ENCODE data around the gene SPIB.
"Not testable (repeated sequence)": the region's sequence is repeated elsewhere in the genome, so short reads cannot be mapped to it uniquely, and the experiment has no call there.

SPIB gene

GRCh38 chr19:50468818-50469217 is 50.1 kb downstream of the SPIB start:
- no peak for DNase-seq (ENCODE audit: low read depth in 2 of 2)

DNA sequence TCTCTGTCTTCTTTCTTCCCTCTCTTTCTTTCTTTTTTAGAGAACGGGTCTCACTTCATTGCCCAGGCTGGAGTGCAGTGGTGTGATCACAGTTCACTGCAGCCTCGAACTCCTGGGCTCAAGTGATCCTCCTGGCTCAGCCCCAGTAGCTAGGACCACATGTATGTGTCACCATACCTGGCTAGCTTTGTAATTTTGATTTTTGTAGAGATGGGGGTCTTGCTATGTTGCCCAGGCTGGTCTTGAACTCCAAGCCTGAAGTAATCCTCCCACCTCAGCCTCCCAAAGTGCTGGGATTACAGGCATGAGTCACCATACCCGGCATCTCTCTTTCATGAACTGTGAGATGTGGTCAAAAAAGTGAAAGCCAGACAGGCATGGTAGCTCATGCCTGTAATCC is 54.6 kb downstream of the SPIB start:
- DNase-seq (ENCODE audit: low read depth in 2 of 2): not testable (repeated sequence)

- DNase-seq (ENCODE audit: low read depth in 2 of 2): no peak
These were observed 56.4 kb downstream of the SPIB start for GRCh38 chr19:50475101-50475568.

DNA sequence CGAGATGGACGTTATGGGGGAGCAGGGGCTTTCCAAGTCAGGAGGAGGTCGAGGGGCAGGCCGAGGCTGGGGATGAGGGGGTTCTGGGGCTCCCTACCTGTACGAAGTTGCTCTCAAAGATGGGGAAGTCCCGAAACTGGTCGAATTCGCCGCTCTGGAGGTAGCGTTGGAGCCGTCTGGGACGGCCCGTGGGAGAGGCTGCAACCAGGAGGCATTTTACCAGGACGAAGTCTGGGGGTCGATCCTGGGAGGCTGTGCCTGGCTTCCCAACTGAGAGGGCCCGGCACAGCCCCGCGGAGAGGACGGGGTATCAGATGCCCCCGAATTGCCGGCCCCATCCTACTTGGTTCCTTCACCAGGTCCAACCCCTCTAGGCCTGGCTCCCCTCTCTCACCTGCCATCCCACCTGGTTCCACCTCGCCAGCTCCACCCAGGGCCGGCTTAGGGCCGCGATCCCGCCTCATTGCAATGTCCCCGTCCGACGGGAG is 57.0 kb downstream of the SPIB start:
- DNase-seq (ENCODE audit: low read depth in 2 of 2): no peak

DNA sequence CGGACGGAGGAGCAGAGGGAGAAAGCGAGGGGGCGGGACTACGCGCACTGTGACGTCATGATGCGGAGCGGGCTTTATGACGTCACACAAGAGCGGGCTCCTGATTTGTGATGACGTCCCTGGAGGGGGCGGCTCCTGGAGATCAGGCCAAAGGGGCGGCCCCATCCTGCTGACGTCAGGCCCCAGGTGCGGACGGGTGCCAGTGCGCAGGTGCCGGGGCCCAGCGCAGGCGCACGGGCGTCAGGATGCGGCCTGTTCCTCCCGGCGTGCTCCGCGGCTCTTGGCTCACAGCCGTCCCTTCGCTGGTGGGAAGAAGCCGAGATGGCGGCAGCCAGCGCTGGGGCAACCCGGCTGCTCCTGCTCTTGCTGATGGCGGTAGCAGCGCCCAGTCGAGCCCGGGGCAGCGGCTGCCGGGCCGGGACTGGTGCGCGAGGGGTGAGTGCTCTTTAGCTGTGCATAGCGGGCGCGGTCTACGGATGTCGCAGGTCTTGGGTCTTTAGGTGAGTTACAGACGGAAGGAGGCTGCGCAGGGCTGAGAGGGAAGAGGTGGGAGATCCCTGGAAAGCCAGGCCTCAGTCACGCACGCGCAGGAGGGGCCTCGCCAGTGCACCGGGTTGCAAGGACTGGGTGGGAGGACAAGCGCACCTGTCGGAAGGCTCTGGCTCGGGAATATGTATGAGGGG is 57.6 kb downstream of the SPIB start, which contains the start of the genes EMC10 and GARIN5A:
Gene EMC10, plus strand, starts transcription at position 284 of the 683 bp plus-strand sequence. Its CDS starts 38 bp downstream, at position 322.
Gene GARIN5A, minus strand, starts transcription at position 625 of the 683 bp plus-strand sequence. Its CDS starts 460 bp downstream, at position 165.
- DNase-seq (ENCODE audit: low read depth in 2 of 2): peak; percentile 83 to 84

DNA sequence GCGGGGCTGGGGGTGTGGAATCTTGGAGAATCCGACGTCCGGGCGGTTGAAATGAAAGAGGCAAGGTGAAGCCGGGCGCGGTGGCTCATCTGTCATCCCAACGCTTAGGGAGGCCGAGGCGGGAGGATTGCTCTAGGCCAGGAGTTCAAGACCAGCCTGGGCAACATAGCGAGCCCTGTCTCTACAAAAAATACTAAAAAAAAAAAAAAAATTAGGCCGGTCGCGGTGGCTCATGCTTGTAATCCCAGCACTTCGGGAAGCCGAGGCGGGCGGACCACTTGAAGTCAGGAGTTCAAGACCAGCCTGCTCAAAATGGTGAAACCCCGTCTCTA is 58.1 kb downstream of the SPIB start:
- no peak for DNase-seq (ENCODE audit: low read depth in 2 of 2)

DNA sequence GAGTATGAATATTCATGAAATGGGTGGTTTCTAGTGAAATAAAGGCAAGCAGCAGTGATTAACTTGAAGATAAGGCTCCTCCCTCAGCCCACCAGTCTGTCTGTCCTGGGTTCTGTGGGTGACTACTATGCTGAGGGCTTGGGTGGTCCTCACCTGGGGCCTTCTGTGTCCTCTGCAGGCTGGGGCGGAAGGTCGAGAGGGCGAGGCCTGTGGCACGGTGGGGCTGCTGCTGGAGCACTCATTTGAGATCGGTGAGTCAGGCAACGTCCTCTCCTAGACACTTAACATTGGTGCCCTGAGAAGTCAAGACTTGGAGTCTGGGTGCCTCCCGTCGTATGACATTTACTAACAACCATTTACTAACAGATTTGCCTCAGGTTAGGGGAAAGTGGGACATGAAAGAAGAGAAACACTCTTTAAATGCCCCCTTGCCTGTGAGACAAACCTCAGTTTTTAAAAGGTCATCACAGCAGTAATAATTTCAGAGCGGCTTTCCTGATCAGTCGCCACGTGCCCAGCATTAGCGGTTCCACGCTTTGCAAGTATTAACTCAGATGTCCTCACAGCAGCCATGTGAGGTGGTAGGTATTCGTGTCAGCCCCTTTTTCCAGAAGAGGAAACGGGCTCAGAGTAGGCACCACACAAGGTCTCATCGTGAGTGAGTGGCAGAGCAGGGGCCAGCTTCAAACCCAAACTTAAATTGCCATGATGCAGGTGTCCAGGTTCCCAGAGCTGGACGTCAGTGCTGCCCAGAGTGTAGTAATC is 59.2 kb downstream of the SPIB start:
- DNase-seq (ENCODE audit: low read depth in 2 of 2): no peak

DNA sequence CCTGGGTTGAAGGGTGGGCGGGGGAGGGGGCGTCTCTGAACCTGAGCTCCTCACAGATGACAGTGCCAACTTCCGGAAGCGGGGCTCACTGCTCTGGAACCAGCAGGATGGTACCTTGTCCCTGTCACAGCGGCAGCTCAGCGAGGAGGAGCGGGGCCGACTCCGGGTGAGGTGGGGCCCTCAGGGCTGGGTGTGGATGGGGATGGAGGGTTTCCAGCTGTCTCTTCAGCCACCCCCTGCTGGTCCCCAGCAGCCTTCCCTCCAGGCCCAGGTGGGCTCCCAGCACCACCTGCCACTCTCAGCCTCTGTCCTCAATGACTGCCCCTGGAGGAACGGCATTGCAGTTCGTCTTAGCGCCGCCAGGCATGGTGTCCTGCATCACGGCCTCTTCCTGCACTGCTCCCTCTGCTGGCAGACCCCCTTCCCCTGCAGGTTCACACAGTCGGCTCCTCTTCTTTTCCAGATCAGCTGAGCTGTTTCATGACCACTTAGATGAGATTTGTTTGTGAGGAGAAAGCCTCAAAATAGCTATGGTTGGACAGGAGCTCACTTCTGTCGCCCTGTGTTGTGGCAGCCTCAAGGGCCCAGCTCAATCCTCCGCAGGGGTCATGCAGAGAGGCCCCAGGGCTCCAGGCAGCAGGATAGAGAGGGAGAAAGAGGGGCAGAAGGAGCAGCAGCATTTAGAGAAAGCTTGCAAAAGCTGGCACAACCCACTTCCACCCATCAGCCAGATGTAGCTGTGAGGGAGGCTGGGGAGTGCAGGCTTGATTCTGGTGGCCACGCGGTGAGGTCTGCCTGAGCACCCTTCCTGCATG is 60.4 kb downstream of the SPIB start:
- DNase-seq (ENCODE audit: low read depth in 2 of 2): no peak

- DNase-seq (ENCODE audit: low read depth in 2 of 2): no peak
These were observed 61.1 kb downstream of the SPIB start for GRCh38 chr19:50479761-50480251.

- no peak for DNase-seq (ENCODE audit: low read depth in 2 of 2)
These were observed 61.8 kb downstream of the SPIB start for GRCh38 chr19:50480281-50481111.

Measured in activated CD8-positive, alpha-beta memory T cell treated with anti-CD3 and anti-CD28 coated beads for 4 hours (primary cell).